ENCODE results near the gene CLEC5A.

CLEC5A gene

GRCh38 chr7:141946796-141947195 is at the start of gene CLEC5A:
CLEC5A (minus strand) TSS chr7:141946974; CDS start chr7:141946292, 682 bp downstream.
- Histone ChIP-seq H3K4me2 (ENCODE audit: low read depth, low read length) (no peak within 1 kb of the TSS), H3K9me3 (replicated peaks; ENCODE audit: insufficient read depth, low read length) (no peaks in the 10 kb centered on the region), H3K9me2 (replicated peaks; ENCODE audit: insufficient read depth, low read length) (no peaks in the 10 kb centered on the region), H2AFZ (ENCODE audit: low read length) (no peak within 1 kb of the TSS), H3K4me1 (ENCODE audit: low read length) (no peaks in the 10 kb centered on the region), H3K36me3 (replicated peaks; ENCODE audit: insufficient read depth, low read length) (no peaks in the 10 kb centered on the region), H3K27me3 (replicated peaks; ENCODE audit: insufficient read depth, low read length) (no peaks in the 10 kb centered on the region), H3K9ac (ENCODE audit: low read length) (no peak within 1 kb of the TSS), H3K4me3 (ENCODE audit: low read length) (no peak within 1 kb of the TSS), H3K27ac (ENCODE audit: low read length) (no peak within 1 kb of the TSS), H3K79me2 (ENCODE audit: low read length) (no peaks in the 10 kb centered on the region), H4K20me1 (ENCODE audit: insufficient read depth, low read length) (no peaks in the 10 kb centered on the region), H3F3A (ENCODE audit: insufficient read depth, low read length) (no peaks in the 10 kb centered on the region)
- TF ChIP-seq EZH2phosphoT487 (IDR thresholded peaks at IDR 0.05; ENCODE audit: low read length): no peak
- no peak for TF ChIP-seq CTCF (IDR thresholded peaks at IDR 0.05; ENCODE audit: low read length)
- DNase-seq: no peak

GRCh38 chr7:141993354-141993753 is 46.6 kb upstream of the CLEC5A start:
- Histone ChIP-seq H3K27me3 (replicated peaks; ENCODE audit: insufficient read depth, low read length) (no peaks in the 10 kb centered on the region), H3K9me2 (replicated peaks; ENCODE audit: insufficient read depth, low read length) (no peaks in the 10 kb centered on the region), H3K79me2 (ENCODE audit: low read length) (no peaks in the 10 kb centered on the region), H3K9me3 (replicated peaks; ENCODE audit: insufficient read depth, low read length) (no peaks in the 10 kb centered on the region), H3F3A (ENCODE audit: insufficient read depth, low read length) (no peaks in the 10 kb centered on the region), H3K36me3 (replicated peaks; ENCODE audit: insufficient read depth, low read length) (no peaks in the 10 kb centered on the region), H3K27ac (ENCODE audit: low read length) (no peak overlapping the region), H3K4me1 (ENCODE audit: low read length) (no peaks in the 10 kb centered on the region), H3K4me3 (ENCODE audit: low read length) (no peak overlapping the region), H4K20me1 (ENCODE audit: insufficient read depth, low read length) (no peaks in the 10 kb centered on the region), H3K4me2 (ENCODE audit: low read depth, low read length) (no peak overlapping the region), H3K9ac (ENCODE audit: low read length) (no peak overlapping the region), H2AFZ (ENCODE audit: low read length) (no peak overlapping the region)
- TF ChIP-seq EZH2 (optimal IDR thresholded peaks at IDR 0.05; ENCODE audit: low read depth, low read length) (no peak), EZH2phosphoT487 (IDR thresholded peaks at IDR 0.05; ENCODE audit: low read length) (no peak), CTCF (IDR thresholded peaks at IDR 0.05; ENCODE audit: low read length) (no peak)
- no peak for DNase-seq

GRCh38 chr7:141992688-141993087 is 45.9 kb upstream of the CLEC5A start:
- H2AFZ ChIP-seq (ENCODE audit: low read length): no peak overlapping the region
- H3K36me3 ChIP-seq (replicated peaks; ENCODE audit: insufficient read depth, low read length): no peaks in the 10 kb centered on the region
- no peak overlapping the region for H3K9ac ChIP-seq (ENCODE audit: low read length)
- H3K4me2 ChIP-seq (ENCODE audit: low read depth, low read length): no peak overlapping the region
- DNase-seq: no peak
- H3K27me3 ChIP-seq (replicated peaks; ENCODE audit: insufficient read depth, low read length): no peaks in the 10 kb centered on the region
- H3K9me2 ChIP-seq (replicated peaks; ENCODE audit: insufficient read depth, low read length): no peaks in the 10 kb centered on the region
- H3K79me2 ChIP-seq (ENCODE audit: low read length): no peaks in the 10 kb centered on the region
- no peaks in the 10 kb centered on the region for H3F3A ChIP-seq (ENCODE audit: insufficient read depth, low read length)
- no peak overlapping the region for H3K27ac ChIP-seq (ENCODE audit: low read length)
- no peak overlapping the region for H3K4me3 ChIP-seq (ENCODE audit: low read length)
- no peaks in the 10 kb centered on the region for H3K9me3 ChIP-seq (replicated peaks; ENCODE audit: insufficient read depth, low read length)
- H4K20me1 ChIP-seq (ENCODE audit: insufficient read depth, low read length): no peaks in the 10 kb centered on the region
- TF ChIP-seq EZH2 (optimal IDR thresholded peaks at IDR 0.05; ENCODE audit: low read depth, low read length): no peak
- TF ChIP-seq CTCF (IDR thresholded peaks at IDR 0.05; ENCODE audit: low read length): no peak
- no peak for TF ChIP-seq EZH2phosphoT487 (IDR thresholded peaks at IDR 0.05; ENCODE audit: low read length)
- H3K4me1 ChIP-seq (ENCODE audit: low read length): no peaks in the 10 kb centered on the region

Measured in MM.1S (cell line).